Natural killer cell treated with Interleukin-12 subunit alpha and Interleukin-12 subunit beta and Interleukin-15 and Interleukin-18, amount 100 ng/mL, for 72 hours (primary cell): Measurements from ENCODE around the gene HBG1. TPM values are rescaled to one million over a fixed set of nuclear protein-coding genes. Genes with fewer than 3 reads are reported as not detected.

ENCODE experiments used
- ATAC-seq, 2 donors: fragments of 150-1000 bp; cut with Tn5 transposase in 1 of 2; sonication (Bioruptor Pico), chemical (Tn5 transposase) in 1 of 2; 2 replicates each; pipeline ENCODE4 v1.10.0; 2021
- DNase-seq: peaks from one replicate; pipeline ENCODE4 v3.0.0; 2022; ENCODE audit warnings: low spot score
- H3K27ac Mint-ChIP-seq, 2 donors: 1 replicate in 1 of 2; 2 replicates in 1 of 2; pipeline ENCODE4 v1.8.0; 2022; ENCODE audit warnings: mixed read lengths in 2 of 2, mild to moderate bottlenecking in 1 of 2, moderate library complexity in 1 of 2
- H3K27me3 Mint-ChIP-seq, 2 donors: 1 replicate in 1 of 2; 2 replicates in 1 of 2; pipeline ENCODE4 v1.8.0; 2022; ENCODE audit warnings: mixed read lengths in 2 of 2
- H3K36me3 Mint-ChIP-seq: one replicate; pipeline ENCODE4 v1.8.0; 2022; ENCODE audit warnings: mixed read lengths
- H3K4me1 Mint-ChIP-seq, 2 donors: 1 replicate in 1 of 2; 2 replicates in 1 of 2; pipeline ENCODE4 v1.8.0; 2022; ENCODE audit warnings: low read depth in 2 of 2, mixed read lengths in 2 of 2, mild to moderate bottlenecking in 1 of 2
- H3K4me3 Mint-ChIP-seq: one replicate; pipeline ENCODE4 v1.8.0; 2022; ENCODE audit warnings: mixed read lengths
- H3K9me3 Mint-ChIP-seq: 2 replicates; pipeline ENCODE4 v1.8.0; 2022; ENCODE audit warnings: mixed read lengths
- total RNA-seq, 2 donors: library from RNA; stranded (reverse); gene quantifications; one replicate each; pipeline ENCODE4 v1.2.3, GENCODE V29; 2022

Gene HBG1
- total RNA-seq, 2 donors from 2014 or later: not detected

DNA sequence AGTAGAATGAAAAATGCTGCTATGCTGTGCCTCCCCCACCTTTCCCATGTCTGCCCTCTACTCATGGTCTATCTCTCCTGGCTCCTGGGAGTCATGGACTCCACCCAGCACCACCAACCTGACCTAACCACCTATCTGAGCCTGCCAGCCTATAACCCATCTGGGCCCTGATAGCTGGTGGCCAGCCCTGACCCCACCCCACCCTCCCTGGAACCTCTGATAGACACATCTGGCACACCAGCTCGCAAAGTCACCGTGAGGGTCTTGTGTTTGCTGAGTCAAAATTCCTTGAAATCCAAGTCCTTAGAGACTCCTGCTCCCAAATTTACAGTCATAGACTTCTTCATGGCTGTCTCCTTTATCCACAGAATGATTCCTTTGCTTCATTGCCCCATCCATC lies 35.0 kb upstream of the HBG1 start:
- no peak overlapping the region for H3K27ac Mint-ChIP-seq
- no peaks in the 10 kb centered on the region for H3K36me3 Mint-ChIP-seq
- ATAC-seq: no peak
- H3K27me3 Mint-ChIP-seq: peaks cover 0 to 5% of the 10 kb centered on the region in 2 donors
- DNase-seq: no peak
- H3K4me1 Mint-ChIP-seq: no peaks in the 10 kb centered on the region
- no peak overlapping the region for H3K4me3 Mint-ChIP-seq
- H3K9me3 Mint-ChIP-seq: no peaks in the 10 kb centered on the region

DNA sequence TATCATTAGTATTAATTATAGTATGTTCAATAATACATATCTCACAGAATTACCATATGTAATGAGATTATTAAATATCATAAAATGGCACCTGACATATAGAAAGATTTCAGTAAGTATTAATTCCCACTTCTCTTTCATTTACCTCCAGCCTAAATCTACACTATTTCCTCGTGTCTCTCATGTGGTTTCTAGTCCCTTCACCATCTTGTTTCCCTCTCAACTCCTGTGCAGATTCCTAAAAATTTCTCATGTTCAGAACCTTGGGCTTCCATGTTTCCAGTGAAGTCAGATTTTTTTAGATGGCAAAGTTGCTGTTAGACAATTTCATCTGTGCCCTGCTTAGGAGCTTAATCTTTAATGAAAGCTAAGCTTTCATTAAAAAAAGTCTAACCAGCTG lies 34.2 kb upstream of the HBG1 start:
- DNase-seq (no peak), ATAC-seq (no peak)
- no peak overlapping the region for H3K4me3 Mint-ChIP-seq
- H3K4me1 Mint-ChIP-seq: no peaks in the 10 kb centered on the region
- H3K27ac Mint-ChIP-seq: no peak overlapping the region
- no peaks in the 10 kb centered on the region for H3K9me3 Mint-ChIP-seq
- H3K36me3 Mint-ChIP-seq: no peaks in the 10 kb centered on the region
- peaks cover 0 to 7% of the 10 kb centered on the region in 2 donors for H3K27me3 Mint-ChIP-seq

DNA sequence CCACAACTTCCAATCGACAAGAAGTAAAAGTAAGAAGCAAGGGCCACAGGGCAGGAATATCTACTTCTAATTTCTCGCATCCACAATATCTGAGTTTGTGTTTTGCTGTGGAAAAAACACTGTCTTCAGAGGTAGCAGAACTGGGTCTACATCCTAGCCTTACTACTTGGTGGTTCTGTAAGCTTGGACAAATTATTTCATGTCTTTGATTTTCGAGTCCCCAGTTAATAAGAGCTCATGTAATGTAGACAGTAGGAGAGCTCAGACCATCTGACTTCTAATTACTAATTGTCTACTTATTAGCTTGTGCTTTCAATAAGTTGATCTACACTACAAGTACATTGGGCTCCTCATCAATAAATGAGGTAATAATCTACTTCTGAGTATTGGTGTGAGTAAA lies 33.4 kb upstream of the HBG1 start:
- Mint-ChIP-seq H3K27me3 (peaks cover 0 to 7% of the 10 kb centered on the region in 2 donors), H3K27ac (no peak overlapping the region), H3K9me3 (no peaks in the 10 kb centered on the region), H3K36me3 (no peaks in the 10 kb centered on the region), H3K4me1 (no peaks in the 10 kb centered on the region), H3K4me3 (no peak overlapping the region)
- ATAC-seq: no peak
- no peak for DNase-seq

DNA sequence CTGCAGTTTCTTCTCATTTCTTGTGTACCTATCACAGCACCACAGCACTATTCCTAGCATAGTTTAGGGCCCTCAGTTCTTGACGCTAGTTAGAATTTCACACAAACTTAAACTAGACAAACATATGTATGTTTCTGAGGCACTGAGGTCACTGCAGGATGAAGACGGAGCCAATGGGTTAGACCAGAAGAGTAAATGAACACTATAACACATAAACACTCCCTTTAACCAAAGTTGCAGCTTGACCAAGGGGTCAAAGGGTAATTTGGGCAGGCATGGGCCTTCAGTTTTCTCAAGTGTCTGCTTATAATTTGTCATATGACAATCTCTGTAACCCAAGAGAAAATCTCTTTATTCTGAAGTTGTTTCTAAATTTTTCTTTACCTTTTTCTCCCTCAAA lies 33.0 kb upstream of the HBG1 start:
- DNase-seq (no peak), ATAC-seq (no peak)
- H3K4me3 Mint-ChIP-seq: no peak overlapping the region
- H3K9me3 Mint-ChIP-seq: no peaks in the 10 kb centered on the region
- H3K4me1 Mint-ChIP-seq: no peaks in the 10 kb centered on the region
- no peak overlapping the region for H3K27ac Mint-ChIP-seq
- H3K36me3 Mint-ChIP-seq: no peaks in the 10 kb centered on the region
- peaks cover 0 to 7% of the 10 kb centered on the region in 2 donors for H3K27me3 Mint-ChIP-seq

DNA sequence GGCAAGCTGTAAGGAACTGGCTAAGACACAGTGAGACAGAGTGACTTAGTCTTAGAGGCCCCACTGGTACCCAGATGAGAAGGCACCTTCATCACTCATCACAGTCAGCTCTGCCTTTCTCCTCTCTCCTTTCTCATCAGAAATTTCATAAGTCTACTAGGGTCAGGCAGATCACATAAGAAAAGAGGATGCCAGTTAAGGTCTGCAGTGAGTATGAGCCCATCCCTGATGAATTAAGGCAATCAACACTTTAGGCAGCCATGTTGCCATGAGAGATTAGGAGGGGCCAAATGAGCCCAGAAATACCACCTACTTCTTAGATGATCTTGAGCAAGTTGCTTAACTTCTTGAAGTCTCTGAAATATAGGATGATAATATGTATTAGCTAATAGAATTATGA lies 31.9 kb upstream of the HBG1 start:
- H3K27ac Mint-ChIP-seq: no peak overlapping the region
- H3K4me3 Mint-ChIP-seq: no peak overlapping the region
- DNase-seq: no peak
- peaks cover 0 to 7% of the 10 kb centered on the region in 2 donors for H3K27me3 Mint-ChIP-seq
- H3K9me3 Mint-ChIP-seq: no peaks in the 10 kb centered on the region
- H3K4me1 Mint-ChIP-seq: no peaks in the 10 kb centered on the region
- no peaks in the 10 kb centered on the region for H3K36me3 Mint-ChIP-seq
- ATAC-seq: no peak

DNA sequence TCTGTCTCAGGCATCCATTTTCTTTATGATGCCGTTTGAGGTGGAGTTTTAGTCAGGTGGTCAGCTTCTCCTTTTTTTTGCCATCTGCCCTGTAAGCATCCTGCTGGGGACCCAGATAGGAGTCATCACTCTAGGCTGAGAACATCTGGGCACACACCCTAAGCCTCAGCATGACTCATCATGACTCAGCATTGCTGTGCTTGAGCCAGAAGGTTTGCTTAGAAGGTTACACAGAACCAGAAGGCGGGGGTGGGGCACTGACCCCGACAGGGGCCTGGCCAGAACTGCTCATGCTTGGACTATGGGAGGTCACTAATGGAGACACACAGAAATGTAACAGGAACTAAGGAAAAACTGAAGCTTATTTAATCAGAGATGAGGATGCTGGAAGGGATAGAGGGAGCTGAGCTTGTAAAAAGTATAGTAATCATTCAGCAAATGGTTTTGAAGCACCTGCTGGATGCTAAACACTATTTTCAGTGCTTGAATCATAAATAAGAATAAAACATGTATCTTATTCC lies 31.0 kb upstream of the HBG1 start:
- ATAC-seq: peak; percentile 82 to 86
- Mint-ChIP-seq H3K4me1 (no peaks in the 10 kb centered on the region), H3K36me3 (no peaks in the 10 kb centered on the region), H3K4me3 (peak overlapping the region; percentile 24), H3K9me3 (no peaks in the 10 kb centered on the region), H3K27ac (peak overlapping the region in 1 of 2 donors; percentile 15), H3K27me3 (peaks cover 0 to 7% of the 10 kb centered on the region in 2 donors)
- DNase-seq: no peak

DNA sequence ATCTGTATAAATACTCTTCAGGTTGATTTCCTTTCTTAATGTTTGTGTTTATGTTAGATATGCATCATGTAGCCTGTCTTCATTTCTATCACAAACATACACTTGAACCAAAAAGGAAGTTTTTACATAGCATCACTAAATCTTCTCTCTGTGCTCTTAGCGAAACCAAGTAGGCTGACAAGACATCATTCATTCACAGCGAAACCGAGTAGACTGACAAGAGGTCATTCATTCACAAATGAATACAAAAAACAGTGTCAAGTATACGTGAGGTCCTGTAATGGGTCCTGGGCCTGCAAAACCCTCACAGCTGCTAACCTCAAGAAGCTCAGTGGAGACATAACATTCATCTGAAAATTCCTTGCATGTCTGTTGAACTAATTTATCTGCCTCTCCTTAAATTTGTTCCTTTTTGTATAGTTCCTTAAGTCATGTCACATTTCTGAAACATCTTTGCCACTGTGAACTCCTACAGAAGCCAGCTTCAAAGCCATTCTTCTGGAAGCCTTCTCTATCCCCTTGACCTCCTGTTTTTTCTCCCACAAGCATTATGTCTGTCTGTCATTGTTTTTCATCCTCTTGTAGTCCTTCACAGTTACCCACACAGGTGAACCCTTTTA lies 29.9 kb upstream of the HBG1 start:
- H3K4me3 Mint-ChIP-seq: no peak overlapping the region
- no peaks in the 10 kb centered on the region for H3K9me3 Mint-ChIP-seq
- no peak for DNase-seq
- no peak overlapping the region for H3K27ac Mint-ChIP-seq
- no peak for ATAC-seq
- H3K36me3 Mint-ChIP-seq: no peaks in the 10 kb centered on the region
- peaks cover 0 to 7% of the 10 kb centered on the region in 2 donors for H3K27me3 Mint-ChIP-seq
- H3K4me1 Mint-ChIP-seq: no peaks in the 10 kb centered on the region

DNA sequence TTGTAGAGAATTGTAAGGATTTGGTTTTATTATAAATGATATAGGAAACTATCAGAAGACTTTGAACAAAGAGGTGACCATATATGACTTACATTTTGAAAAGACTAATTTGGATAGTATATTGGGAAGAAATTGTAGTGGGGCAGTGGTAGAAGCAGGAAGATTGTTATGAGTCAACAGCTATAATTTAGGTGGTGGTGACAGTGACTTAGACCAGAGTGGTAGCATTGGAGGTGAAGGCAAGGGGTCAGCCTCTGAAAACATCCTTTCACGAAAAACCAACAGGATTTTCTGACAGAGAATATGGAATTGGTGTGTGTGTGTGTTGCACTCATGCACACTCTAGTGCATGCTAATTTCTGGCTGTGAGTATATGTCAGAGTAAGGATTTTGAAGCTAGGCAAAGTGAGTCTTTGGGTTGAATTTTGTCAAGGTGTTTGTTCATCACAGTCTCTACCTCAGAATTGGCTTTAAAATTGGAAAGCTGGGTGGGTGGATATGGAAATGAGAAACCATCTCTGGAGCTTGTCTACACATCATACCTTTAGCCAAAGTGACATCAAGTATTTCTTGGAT lies 28.2 kb upstream of the HBG1 start:
- Mint-ChIP-seq H3K27ac (no peak overlapping the region), H3K9me3 (no peaks in the 10 kb centered on the region), H3K36me3 (no peaks in the 10 kb centered on the region), H3K4me3 (no peak overlapping the region), H3K4me1 (no peaks in the 10 kb centered on the region), H3K27me3 (peaks cover 0 to 7% of the 10 kb centered on the region in 2 donors)
- no peak for DNase-seq
- no peak for ATAC-seq

DNA sequence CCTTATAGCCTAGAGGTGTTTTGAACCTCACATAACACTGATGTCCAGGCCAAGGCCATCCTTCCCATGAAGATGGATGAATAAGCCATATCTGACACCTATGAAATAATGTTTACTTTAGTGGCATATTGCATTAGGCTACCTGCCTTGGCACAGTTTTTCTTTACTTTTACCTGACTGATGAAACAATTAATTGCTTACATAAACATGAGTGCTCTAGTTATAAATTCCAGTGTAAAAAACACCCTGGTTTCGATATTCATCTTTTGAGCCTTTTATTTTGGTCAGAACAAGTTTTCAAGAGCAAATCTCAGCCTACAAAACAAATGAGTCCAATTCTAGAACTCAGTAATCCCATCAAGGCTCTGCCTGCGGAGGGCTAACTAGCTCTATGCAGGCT lies 27.0 kb upstream of the HBG1 start:
- Mint-ChIP-seq H3K27me3 (peaks cover 0 to 7% of the 10 kb centered on the region in 2 donors), H3K4me1 (no peaks in the 10 kb centered on the region), H3K9me3 (no peaks in the 10 kb centered on the region), H3K27ac (no peak overlapping the region), H3K36me3 (no peaks in the 10 kb centered on the region), H3K4me3 (no peak overlapping the region)
- ATAC-seq (no peak), DNase-seq (no peak)

DNA sequence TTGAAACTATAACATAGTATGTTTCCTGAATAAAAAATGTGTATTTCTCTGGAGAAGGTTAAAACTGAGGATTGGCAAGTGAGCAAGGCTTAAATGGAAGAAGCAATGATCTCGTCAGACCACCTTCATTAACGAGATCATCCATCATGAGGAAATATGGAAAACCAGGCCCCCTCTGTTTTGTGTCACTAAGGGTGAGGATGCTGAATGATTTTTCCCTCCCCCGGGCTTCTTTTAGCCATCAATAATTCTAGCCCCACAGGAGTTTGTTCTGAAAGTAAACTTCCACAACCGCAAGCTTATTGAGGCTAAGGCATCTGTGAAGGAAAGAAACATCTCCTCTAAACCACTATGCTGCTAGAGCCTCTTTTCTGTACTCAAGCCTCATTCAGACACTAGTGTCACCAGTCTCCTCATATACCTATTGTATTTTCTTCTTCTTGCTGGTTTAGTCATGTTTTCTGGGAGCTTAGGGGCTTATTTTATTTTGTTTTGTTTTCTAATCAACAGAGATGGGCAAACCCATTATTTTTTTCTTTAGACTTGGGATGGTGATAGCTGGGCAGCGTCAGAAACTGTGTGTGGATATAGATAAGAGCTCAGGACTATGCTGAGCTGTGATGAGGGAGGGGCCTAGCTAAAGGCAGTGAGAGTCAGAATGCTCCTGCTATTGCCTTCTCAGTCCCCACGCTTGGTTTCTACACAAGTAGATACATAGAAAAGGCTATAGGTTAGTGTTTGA lies 25.9 kb upstream of the HBG1 start:
- Mint-ChIP-seq H3K27me3 (peaks cover 0 to 13% of the 10 kb centered on the region in 2 donors), H3K4me3 (no peak overlapping the region), H3K36me3 (no peaks in the 10 kb centered on the region), H3K4me1 (no peaks in the 10 kb centered on the region), H3K9me3 (no peaks in the 10 kb centered on the region), H3K27ac (no peak overlapping the region)
- no peak for ATAC-seq
- DNase-seq: no peak

DNA sequence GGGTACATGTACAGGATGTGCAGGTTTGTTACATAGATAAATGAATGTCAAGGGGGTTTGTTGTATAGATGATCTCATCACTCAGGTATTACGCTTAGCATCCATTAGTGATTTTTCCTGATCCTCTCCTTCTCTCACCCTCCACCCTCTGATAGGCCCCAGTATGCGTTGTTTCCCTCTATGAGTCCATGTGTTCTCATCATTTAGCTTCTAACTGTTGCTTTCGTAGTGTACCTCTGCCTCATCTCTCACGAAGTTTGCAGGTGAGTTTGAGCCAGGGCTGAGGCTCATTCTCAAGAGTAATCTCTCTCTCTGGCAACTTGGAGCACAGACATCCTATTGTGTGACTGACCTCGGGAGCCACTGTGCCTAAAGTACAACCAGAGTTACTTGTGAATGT lies 24.7 kb upstream of the HBG1 start:
- no peak overlapping the region for H3K27ac Mint-ChIP-seq

DNA sequence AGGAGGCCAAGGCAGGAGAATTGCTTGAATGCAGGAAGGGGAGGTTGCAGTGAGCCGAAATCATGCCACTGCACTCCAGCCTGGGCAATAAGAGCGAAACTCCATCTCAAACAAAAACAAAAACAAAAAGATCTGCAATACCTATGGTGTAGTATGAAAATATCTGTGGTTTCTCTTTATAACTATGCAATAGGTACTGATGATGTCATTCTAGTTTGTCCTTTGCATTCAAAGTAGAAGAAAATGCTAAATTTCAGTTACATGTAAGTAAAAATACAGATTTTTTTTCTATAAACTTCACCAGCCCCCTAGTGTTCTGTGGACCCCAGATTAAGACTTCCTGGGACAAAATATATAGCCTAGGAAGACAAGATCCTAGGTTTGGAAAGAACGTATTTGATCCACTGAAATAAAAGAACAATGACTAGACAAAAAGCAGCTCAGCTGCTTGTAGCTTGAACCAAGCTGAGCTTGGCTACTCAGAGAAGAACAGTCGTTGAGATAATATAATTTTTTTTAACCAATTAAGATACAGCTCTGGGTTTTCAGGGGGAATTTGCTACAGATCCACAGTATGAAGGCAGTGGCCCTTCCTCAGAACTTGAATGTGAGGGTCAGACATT lies 22.8 kb upstream of the HBG1 start:
- H3K4me1 Mint-ChIP-seq: no peaks in the 10 kb centered on the region
- ATAC-seq: no peak
- DNase-seq: no peak
- H3K4me3 Mint-ChIP-seq: no peak overlapping the region
- H3K36me3 Mint-ChIP-seq: no peaks in the 10 kb centered on the region
- H3K27me3 Mint-ChIP-seq: peaks cover 0 to 7% of the 10 kb centered on the region in 2 donors
- no peak overlapping the region for H3K27ac Mint-ChIP-seq
- no peaks in the 10 kb centered on the region for H3K9me3 Mint-ChIP-seq

More for the DNA sequence above, 24.7 kb upstream of the HBG1 start:
- H3K27me3 Mint-ChIP-seq: peaks cover 0 to 7% of the 10 kb centered on the region in 2 donors
- ATAC-seq: no peak
- H3K36me3 Mint-ChIP-seq: no peaks in the 10 kb centered on the region
- no peak overlapping the region for H3K4me3 Mint-ChIP-seq
- no peaks in the 10 kb centered on the region for H3K4me1 Mint-ChIP-seq
- DNase-seq: no peak
- H3K9me3 Mint-ChIP-seq: no peaks in the 10 kb centered on the region

DNA sequence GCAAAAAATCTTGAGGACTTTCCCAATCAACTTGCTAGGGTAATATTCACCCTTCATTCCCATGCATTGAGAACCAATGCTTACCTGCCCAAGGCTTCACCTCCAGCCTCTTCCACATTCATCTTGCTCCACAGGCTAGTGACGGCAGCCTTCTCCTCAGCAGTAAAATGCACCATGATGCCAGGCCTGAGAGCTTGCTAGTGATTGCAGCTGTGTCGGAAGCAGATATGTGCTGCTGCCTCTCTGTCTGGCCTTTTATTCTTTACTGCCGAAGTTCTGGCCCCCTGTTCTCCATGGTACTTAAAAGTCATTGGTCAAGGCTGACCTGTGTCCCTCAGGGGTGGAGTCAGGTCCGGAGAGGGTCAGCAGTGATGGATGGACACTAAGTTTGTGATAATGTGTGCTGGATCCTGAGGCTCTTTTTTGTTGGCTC lies 20.1 kb upstream of the HBG1 start, which contains the start of gene HBE1:
Gene HBE1, minus strand, starts transcription at position 231 of the 433 bp plus-strand sequence. Its CDS starts 55 bp downstream, at position 176.
- Mint-ChIP-seq H3K4me1 (no peaks in the 10 kb centered on the region), H3K27me3 (peaks cover 0 to 7% of the 10 kb centered on the region in 2 donors), H3K4me3 (no peak within 1 kb of the TSS), H3K36me3 (no peaks in the 10 kb centered on the region), H3K9me3 (no peaks in the 10 kb centered on the region), H3K27ac (no peak within 1 kb of the TSS)
- ATAC-seq: no peak
- DNase-seq: no peak
